CD4-positive, alpha-beta T cell treated with Interleukin-17A for 4 hours (primary cell): ENCODE data around the gene SLC30A3.

Experiments used
- DNase-seq: peaks from one replicate; pipeline ENCODE4 v3.0.0-alpha.2; 2020; ENCODE audit warnings: mixed read lengths

SLC30A3 gene

GRCh38 chr2:27225526-27225925 is 37.3 kb downstream of the SLC30A3 start:
- DNase-seq = no peak

GRCh38 chr2:27223416-27223815 is 39.4 kb downstream of the SLC30A3 start:
- DNase-seq = no peak

GRCh38 chr2:27222407-27222806 is 40.4 kb downstream of the SLC30A3 start:
- DNase-seq = no peak

- no peak for DNase-seq
These were observed 41.7 kb downstream of the SLC30A3 start for GRCh38 chr2:27221166-27221565.

- DNase-seq = no peak
These were observed 42.8 kb downstream of the SLC30A3 start for GRCh38 chr2:27220091-27220490.

- DNase-seq = no peak
These were observed 43.8 kb downstream of the SLC30A3 start for GRCh38 chr2:27219091-27219490.

GRCh38 chr2:27218614-27219013 is 44.2 kb downstream of the SLC30A3 start:
- DNase-seq = no peak

- peak; percentile 90 for DNase-seq
These were observed 45.4 kb downstream of the SLC30A3 start, which contains the start of gene CAD for GRCh38 chr2:27217173-27218121. CAD (plus strand) TSS chr2:27217369; CDS start chr2:27217552, 183 bp downstream.

GRCh38 chr2:27216416-27217137 is 46.3 kb downstream of the SLC30A3 start:
- DNase-seq = no peak

GRCh38 chr2:27214941-27215340 is 47.9 kb downstream of the SLC30A3 start:
- DNase-seq = no peak

GRCh38 chr2:27212626-27213471 is 50.0 kb downstream of the SLC30A3 start:
- no peak for DNase-seq

GRCh38 chr2:27211943-27212625 is 50.8 kb downstream of the SLC30A3 start, which contains the start of the genes ATRAID and SLC5A6:
ATRAID (plus strand) TSS chr2:27212041; CDS start chr2:27212369, 328 bp downstream.
SLC5A6 (minus strand) TSS chr2:27212268; CDS start chr2:27207650, 4,618 bp downstream.
- DNase-seq = peak; percentile 89

GRCh38 chr2:27211241-27211942 is 51.5 kb downstream of the SLC30A3 start:
- peak; percentile 6 for DNase-seq

GRCh38 chr2:27209621-27210401 is 53.0 kb downstream of the SLC30A3 start:
- no peak for DNase-seq

GRCh38 chr2:27208486-27209050 is 54.3 kb downstream of the SLC30A3 start:
- no peak for DNase-seq

GRCh38 chr2:27206346-27206745 is 56.5 kb downstream of the SLC30A3 start:
- no peak for DNase-seq

GRCh38 chr2:27205206-27205605 is 57.6 kb downstream of the SLC30A3 start:
- DNase-seq = no peak

- DNase-seq = no peak
These were observed 58.3 kb downstream of the SLC30A3 start for GRCh38 chr2:27204566-27204965.

GRCh38 chr2:27203741-27204140 is 59.1 kb downstream of the SLC30A3 start:
- no peak for DNase-seq
